GM21390 (cell line): ENCODE results near the gene ALG14.
"Not testable (repeated sequence)": the region's sequence is repeated elsewhere in the genome, so short reads cannot be mapped to it uniquely, and the experiment has no call there.

ENCODE experiments used
- ATAC-seq: cut with Tn5 transposase; IDR thresholded peaks from one replicate; pipeline ENCODE4 v1.9.1; 2021; ENCODE audit not compliant: unreplicated experiment

Gene ALG14

GRCh38 chr1:95013950-95014574 is 58.7 kb downstream of the ALG14 start:
- no peak for ATAC-seq

GRCh38 chr1:95012389-95012788 is 60.4 kb downstream of the ALG14 start:
- ATAC-seq = no peak

- no peak for ATAC-seq
These were observed 62.6 kb downstream of the ALG14 start for GRCh38 chr1:95010158-95010557.

GRCh38 chr1:95007687-95008086 is 65.1 kb downstream of the ALG14 start:
- no peak for ATAC-seq

GRCh38 chr1:95006681-95007080 is 66.1 kb downstream of the ALG14 start:
- no peak for ATAC-seq

- ATAC-seq = no peak
These were observed 67.2 kb downstream of the ALG14 start for GRCh38 chr1:95005584-95005983.

- ATAC-seq = no peak
These were observed 68.7 kb downstream of the ALG14 start for GRCh38 chr1:95004013-95004412.

GRCh38 chr1:95003433-95003738 is 69.4 kb downstream of the ALG14 start:
- no peak for ATAC-seq

GRCh38 chr1:95002540-95003432 is 70.0 kb downstream of the ALG14 start:
- no peak for ATAC-seq

GRCh38 chr1:95002164-95002539 is 70.6 kb downstream of the ALG14 start:
- no peak for ATAC-seq

- ATAC-seq = no peak
These were observed 73.2 kb downstream of the ALG14 start for GRCh38 chr1:94999456-95000131.

GRCh38 chr1:94998748-94999147 is 74.0 kb downstream of the ALG14 start:
- ATAC-seq = no peak

- no peak for ATAC-seq
These were observed 74.6 kb downstream of the ALG14 start for GRCh38 chr1:94998114-94998513.

- ATAC-seq = not testable (repeated sequence)
These were observed 77.2 kb downstream of the ALG14 start for GRCh38 chr1:94995536-94995935.

GRCh38 chr1:94994805-94995204 is 77.9 kb downstream of the ALG14 start:
- ATAC-seq = no peak

- ATAC-seq = no peak
These were observed 78.7 kb downstream of the ALG14 start for GRCh38 chr1:94993931-94994645.

- ATAC-seq = no peak
These were observed 79.7 kb downstream of the ALG14 start for GRCh38 chr1:94992863-94993563.

- ATAC-seq = no peak
These were observed 80.6 kb downstream of the ALG14 start for GRCh38 chr1:94992161-94992560.

GRCh38 chr1:94989911-94990473 is 82.8 kb downstream of the ALG14 start:
- no peak for ATAC-seq

GRCh38 chr1:94989398-94989797 is 83.4 kb downstream of the ALG14 start:
- no peak for ATAC-seq

GRCh38 chr1:94988356-94988755 is 84.4 kb downstream of the ALG14 start:
- ATAC-seq = no peak
